ENCODE results near the gene KRTAP22-1. TPM values are rescaled to one million over a fixed set of nuclear protein-coding genes. Genes with fewer than 3 reads are reported as not detected.

KRTAP22-1 gene
- total RNA-seq, 4 donors from 2014 or later, result not detected

GRCh38 chr21:30613836-30614235 is 12.9 kb downstream of the KRTAP22-1 start, which contains the start of gene KRTAP6-1:
KRTAP6-1 (minus strand) TSS chr21:30613930; CDS start chr21:30613904, 26 bp downstream.
- Histone ChIP-seq H3K4me3 (no peak within 1 kb of the TSS), H3K9me3 (no peaks in the 10 kb centered on the region), H3K36me3 (no peaks in the 10 kb centered on the region), H3K27me3 (no peaks in the 10 kb centered on the region), H3K27ac (no peak within 1 kb of the TSS), H3K4me1 (no peaks in the 10 kb centered on the region)
- intact Hi-C loops (cut with DNase I; ENCODE audit: low total_unique reads), result no loop called here
- 56% methylated on average over 2 of the region's 2 CpGs; no CpG with 5 or more reads in 1 of the 2 donors for WGBS, 2 donors (ENCODE audit: low coverage in 1 of 2)
- in situ Hi-C loops (cut with MboI; ENCODE audit: low pct_ligation_motif_present in 1 of 4, low pct_unique_long_range_greater_than_20kb in 1 of 4, low sequenced_read_pairs in 3 of 4), result no loop called here
- no peak for DNase-seq
- no peak for TF ChIP-seq POLR2AphosphoS5 (IDR thresholded peaks at IDR 0.05)
- TF ChIP-seq EP300 (IDR thresholded peaks at IDR 0.05; ENCODE audit: low read depth), result no peak
- TF ChIP-seq CTCF (IDR thresholded peaks at IDR 0.05), result no peak
- TF ChIP-seq POLR2A (IDR thresholded peaks at IDR 0.05), result no peak

GRCh38 chr21:30615199-30615598 is 14.3 kb downstream of the KRTAP22-1 start:
- in situ Hi-C loops (cut with MboI; ENCODE audit: low pct_ligation_motif_present in 1 of 4, low pct_unique_long_range_greater_than_20kb in 1 of 4, low sequenced_read_pairs in 3 of 4), result no loop called here
- TF ChIP-seq POLR2A (IDR thresholded peaks at IDR 0.05) (no peak), POLR2AphosphoS5 (IDR thresholded peaks at IDR 0.05) (no peak), CTCF (IDR thresholded peaks at IDR 0.05) (no peak), EP300 (IDR thresholded peaks at IDR 0.05; ENCODE audit: low read depth) (no peak)
- Histone ChIP-seq H3K4me1 (no peaks in the 10 kb centered on the region), H3K9me3 (no peaks in the 10 kb centered on the region), H3K27ac (no peak overlapping the region), H3K27me3 (no peaks in the 10 kb centered on the region), H3K36me3 (no peaks in the 10 kb centered on the region), H3K4me3 (no peak overlapping the region)
- DNase-seq, result no peak
- intact Hi-C loops (cut with DNase I; ENCODE audit: low total_unique reads), result no loop called here

- intact Hi-C loops (cut with DNase I; ENCODE audit: low total_unique reads) (no loop called here), in situ Hi-C loops (cut with MboI; ENCODE audit: low pct_ligation_motif_present in 1 of 4, low pct_unique_long_range_greater_than_20kb in 1 of 4, low sequenced_read_pairs in 3 of 4) (no loop called here)
- no peak for DNase-seq
- Histone ChIP-seq H3K9me3 (no peaks in the 10 kb centered on the region), H3K4me1 (no peaks in the 10 kb centered on the region), H3K36me3 (no peaks in the 10 kb centered on the region), H3K27ac (no peak within 1 kb of the TSS), H3K4me3 (no peak within 1 kb of the TSS), H3K27me3 (no peaks in the 10 kb centered on the region)
- 87 to 96% methylated on average over 2 of the region's 2 CpGs for WGBS, 2 donors (ENCODE audit: low coverage in 1 of 2)
- TF ChIP-seq POLR2AphosphoS5 (IDR thresholded peaks at IDR 0.05) (no peak), EP300 (IDR thresholded peaks at IDR 0.05; ENCODE audit: low read depth) (no peak), POLR2A (IDR thresholded peaks at IDR 0.05) (no peak), CTCF (IDR thresholded peaks at IDR 0.05) (no peak)
Observed at GRCh38 chr21:30616125-30616524, 15.2 kb downstream of the KRTAP22-1 start, which contains the start of gene KRTAP20-1. KRTAP20-1 (plus strand) TSS chr21:30616425; CDS start chr21:30616455, 30 bp downstream.

- Histone ChIP-seq H3K9me3 (peaks cover 0 to under 1% of the 10 kb centered on the region in 2 donors), H3K4me3 (no peak overlapping the region), H3K27me3 (no peaks in the 10 kb centered on the region), H3K4me1 (no peaks in the 10 kb centered on the region), H3K27ac (no peak overlapping the region), H3K36me3 (no peaks in the 10 kb centered on the region)
- TF ChIP-seq CTCF (IDR thresholded peaks at IDR 0.05), result no peak
- no peak for TF ChIP-seq EP300 (IDR thresholded peaks at IDR 0.05; ENCODE audit: low read depth)
- no peak for TF ChIP-seq POLR2AphosphoS5 (IDR thresholded peaks at IDR 0.05)
- no peak for TF ChIP-seq POLR2A (IDR thresholded peaks at IDR 0.05)
- DNase-seq, result no peak
- in situ Hi-C loops (cut with MboI; ENCODE audit: low pct_ligation_motif_present in 1 of 4, low pct_unique_long_range_greater_than_20kb in 1 of 4, low sequenced_read_pairs in 3 of 4) (no loop called here), intact Hi-C loops (cut with DNase I; ENCODE audit: low total_unique reads) (no loop called here)
Observed at GRCh38 chr21:30620080-30620479, 19.2 kb downstream of the KRTAP22-1 start.

Data from transverse colon (tissue), 4 donors.